Activated T-cell treated with anti-CD3 and anti-CD28 coated beads for 4 hours (primary cell): ENCODE data around the gene DOCK9.

Source experiments
- DNase-seq: peaks from one replicate; pipeline ENCODE4 v3.0.0-alpha.2; 2020

The DOCK9 gene

DNA sequence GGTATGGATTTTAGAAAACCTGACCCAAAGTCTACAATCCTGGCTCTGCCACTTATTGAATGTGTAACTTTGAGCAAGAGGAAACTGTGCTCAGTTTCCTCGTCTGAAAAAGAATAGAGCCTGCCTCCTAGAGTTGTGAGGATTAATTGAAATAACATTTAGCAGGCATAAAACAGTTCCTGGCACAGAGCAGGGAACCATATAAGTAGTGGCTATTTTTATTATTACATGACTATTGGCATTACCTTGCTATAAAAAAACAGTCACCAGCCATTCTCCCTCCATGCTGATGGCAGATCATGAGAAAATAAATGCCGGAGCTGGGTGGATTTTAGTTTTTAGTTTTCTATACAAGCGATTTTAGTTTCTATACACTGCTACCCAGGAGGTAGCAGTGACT lies 5.8 kb downstream of the DOCK9 start:
- no peak for DNase-seq

DNA sequence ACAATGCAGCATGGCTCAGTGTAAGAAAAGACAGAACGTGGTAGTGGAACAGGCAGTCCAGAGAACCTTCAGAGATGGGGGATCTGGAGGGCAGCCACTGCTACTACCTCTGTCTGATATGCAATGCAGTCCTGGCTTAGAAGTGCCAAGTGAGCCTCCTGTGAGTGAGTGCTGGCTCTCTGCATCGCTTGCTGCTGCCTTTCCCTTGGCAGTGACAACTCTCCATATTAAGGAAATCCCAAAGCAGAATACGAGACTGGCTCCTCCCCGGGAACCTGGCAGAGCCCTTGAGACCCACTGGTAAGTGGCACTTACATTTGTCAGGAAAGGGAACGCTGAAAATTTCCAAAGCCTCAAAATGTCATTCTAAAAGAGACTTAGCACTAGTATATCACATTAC lies 7.5 kb downstream of the DOCK9 start:
- no peak for DNase-seq

DNA sequence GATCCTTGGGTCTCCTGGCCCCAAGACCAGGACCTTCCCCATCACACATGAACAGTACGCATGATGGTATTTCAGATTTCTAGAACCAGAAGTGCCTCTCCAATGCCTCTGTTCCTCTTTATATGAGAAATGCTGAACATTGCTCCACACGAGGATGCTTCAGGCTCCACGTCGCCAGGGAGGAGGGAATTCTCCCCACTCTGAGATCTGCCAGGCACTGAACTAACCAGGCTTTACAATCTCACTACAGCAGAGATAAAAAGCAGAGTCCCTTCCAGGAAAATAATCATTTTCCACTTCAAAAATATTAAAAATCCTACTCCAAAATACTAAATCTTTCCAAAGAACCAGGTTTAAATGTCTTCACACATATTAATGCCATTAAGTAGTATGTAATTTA lies 10.4 kb downstream of the DOCK9 start:
- no peak for DNase-seq

DNA sequence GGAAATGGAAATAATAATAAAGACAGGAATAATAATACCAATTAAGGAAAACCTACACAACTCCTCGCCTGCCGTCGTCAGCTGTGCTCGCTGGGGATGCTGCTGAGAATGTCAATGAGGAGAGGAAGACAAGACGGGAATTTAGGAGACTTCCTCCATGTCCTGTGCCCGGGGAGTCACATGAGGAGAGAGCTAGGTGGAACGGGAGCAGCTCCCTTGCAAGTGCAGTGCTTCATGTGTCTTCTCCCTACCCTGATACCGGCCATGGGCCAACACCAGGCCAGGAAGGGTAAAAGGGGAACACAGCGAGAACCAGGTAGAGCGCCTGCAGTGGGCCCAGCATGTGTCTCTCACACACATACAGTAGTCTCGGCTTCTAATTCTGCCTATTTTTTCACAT lies 11.8 kb downstream of the DOCK9 start:
- no peak for DNase-seq

DNA sequence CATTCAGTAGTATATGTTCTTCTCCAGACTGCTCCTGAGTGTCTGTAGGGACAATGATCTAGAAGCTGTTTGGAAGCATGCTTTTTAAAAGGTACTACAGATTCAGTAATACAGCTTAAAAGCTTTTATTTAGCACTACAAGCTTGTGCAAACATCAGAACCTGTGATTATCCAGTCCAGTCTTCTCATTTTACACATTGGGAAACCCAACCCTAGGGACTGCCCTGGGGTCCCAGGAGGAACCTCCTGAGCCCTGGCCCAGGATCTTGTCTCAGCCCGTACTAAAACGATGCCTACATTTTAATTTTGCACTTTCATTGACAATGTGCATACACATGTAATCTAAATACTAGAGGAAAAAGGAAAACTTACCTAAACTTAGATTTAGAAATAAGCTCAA lies 12.5 kb downstream of the DOCK9 start:
- DNase-seq = no peak

DNA sequence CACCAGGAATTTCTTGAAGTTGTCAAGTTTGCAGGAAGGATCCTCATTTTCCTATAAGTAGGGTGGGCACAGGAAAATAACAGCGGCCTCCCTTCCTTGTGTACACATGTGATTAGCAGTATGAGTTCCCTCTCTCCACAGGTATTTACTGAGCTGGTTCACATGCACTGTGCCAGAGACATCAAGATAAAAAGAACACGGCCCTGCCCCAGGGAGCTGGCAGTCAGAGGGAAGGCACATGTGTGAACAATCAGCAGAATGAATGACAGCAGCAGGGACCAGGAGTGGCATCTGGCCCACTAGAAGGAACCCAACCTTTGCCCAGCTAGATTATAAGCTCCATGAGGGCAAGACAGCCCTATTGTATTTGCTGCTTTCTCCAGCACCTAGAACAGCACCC lies 13.9 kb downstream of the DOCK9 start:
- no peak for DNase-seq

DNA sequence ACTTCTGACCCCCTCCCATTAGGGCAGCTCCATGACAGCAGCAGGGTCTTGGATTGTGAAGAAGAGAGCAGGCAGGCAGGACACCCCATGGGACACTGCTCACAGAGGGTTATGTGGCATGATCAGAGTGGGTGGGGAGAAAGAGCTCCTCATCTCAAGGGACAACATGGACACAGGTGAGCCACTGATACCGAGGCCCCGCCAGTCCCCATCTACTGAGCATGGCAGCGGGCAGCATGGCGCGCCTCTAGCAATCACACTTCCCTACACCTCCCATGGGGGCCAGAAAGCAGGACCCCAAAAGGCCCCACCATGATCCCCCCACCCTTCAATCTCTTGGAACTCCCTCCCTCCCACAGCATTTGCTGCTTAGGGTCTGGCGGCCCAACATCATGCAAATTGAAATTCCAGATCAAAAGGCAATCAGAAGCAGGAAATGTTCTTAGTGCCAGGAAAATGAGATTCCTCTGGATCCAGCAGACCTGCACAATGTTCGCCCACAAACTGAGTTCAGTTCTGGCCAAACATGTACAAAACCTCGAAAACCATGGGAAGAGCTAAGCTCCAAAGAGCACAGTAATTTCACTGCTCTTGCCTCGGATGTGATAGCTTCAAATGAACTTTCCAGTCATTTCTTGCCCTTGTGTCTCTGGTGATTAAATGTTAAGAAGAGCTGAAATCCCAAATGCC lies 14.8 kb downstream of the DOCK9 start:
- DNase-seq = no peak

DNA sequence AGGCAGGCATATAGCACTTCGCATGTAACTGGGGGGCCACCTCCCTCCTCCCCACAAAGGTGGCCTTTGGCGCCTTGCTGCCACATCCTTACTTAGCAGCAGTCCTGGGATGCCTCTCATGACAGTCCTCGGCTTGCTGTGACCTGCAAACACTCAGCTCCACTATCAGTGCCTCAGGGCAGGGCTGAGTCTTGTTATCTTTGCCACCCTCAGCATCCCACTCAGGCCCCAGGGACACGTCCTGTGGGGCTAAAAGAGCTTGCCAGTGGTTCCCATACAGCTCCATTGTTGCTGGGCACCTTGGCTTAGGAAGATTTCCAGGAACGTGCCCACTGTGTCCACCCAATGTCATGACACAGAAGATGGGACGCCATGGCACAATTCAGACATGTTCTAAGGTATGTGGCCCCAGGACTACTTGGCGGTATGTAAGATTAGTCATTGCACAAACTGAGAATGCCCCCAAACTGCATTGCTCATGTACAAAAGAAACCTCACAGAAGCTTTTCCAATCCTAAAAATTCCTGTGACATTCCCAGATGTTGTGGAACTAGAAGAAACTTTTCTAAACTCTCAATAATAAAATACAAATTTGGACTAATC lies 16.3 kb downstream of the DOCK9 start:
- DNase-seq = no peak

DNA sequence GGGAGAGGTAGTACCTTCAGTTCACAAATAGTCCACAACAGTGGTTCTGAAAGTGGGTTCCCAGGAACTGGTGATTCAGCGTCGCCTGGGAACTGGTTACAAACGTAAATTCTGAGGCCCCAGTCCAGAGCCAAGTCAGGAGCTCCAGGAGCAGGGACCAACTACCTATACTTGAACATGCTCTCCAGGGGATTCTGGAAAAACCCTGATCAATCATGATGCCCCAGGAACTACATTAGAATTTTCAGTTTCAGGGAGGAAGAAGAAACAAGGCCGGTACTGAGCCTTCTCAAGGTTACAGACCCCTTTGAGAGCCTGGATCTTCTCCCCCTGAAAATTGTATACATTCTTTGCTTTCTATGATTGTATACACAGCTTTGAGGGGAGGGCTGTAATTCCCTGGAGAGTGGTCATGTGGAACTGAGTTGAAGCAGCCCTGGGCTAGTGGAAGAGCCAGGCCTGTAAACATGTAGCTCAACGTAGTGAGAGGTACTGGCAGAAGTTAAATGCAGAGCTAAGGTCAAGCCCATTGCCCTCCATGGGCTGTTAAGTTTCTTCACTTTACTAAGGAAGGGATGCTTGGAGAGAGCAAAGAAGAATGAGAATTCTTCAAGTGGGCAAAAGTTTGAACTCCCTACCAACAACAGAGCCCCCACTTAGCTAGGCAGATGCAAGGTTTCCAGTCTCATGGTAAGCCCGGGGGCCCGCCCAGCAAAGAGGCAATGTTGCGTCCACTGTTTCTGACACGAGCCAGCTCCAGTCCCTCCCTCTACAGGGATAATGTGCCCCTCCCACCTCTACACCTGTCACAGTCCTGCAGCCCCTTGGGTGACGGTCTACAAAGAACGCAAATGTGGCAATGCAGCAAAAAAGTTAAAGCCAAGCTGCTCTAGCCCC lies 17.0 kb downstream of the DOCK9 start:
- DNase-seq = no peak

DNA sequence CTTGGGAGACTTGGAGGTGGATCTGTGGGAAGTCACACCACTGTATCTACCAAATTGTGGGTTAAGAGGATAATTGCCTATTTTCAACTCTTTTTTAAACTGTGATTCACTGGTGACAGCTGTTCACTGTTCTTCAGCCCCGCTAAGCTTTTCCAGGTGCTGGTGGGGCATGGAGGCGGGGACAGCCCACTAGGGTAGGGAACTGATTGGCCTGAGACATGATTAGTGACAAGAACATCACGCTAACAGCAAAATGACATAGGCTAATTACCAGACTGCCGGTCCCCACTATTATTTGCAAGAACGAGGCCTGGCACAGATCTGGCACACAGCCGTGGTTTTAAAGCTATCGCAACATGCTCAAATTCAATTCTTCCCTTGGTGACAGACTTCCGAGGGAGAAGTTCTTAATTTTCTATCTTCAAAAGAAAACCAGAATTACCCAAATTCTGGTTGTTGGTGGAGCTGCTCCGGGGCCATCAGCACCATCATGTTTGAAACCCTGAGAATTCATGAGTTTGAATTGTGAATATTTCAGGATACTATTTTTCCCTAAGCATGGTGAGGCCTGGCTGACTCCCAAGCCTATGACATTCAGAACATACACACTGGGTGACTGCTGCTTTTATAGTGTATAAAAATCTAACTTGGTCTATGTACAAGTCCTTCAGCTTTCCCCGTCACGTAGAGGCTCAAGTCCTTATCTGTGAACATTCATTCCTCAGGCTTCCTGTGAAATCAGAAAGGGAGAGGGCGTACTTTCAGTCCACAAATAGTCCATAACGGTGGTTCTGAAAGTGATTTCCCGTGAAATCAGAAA lies 17.9 kb downstream of the DOCK9 start:
- no peak for DNase-seq

DNA sequence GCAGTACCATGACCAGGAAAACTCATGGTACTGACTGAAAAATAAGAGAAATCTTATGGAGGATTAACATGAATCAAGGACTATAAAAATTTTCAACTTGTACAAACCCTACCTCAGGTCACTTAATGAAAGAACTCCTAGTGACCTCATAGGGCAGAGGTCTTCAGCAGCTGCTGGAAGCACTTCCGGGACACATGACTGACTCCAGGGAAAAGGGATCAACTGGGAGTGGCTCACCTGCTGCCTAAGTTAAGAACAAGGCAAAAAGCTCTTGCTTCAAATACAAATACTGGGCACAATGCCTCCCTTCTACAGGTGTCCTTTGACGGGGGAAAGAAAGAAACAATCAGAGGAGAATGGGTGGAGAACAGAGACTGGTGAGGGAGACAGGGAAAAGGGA lies 18.6 kb downstream of the DOCK9 start:
- DNase-seq = no peak

DNA sequence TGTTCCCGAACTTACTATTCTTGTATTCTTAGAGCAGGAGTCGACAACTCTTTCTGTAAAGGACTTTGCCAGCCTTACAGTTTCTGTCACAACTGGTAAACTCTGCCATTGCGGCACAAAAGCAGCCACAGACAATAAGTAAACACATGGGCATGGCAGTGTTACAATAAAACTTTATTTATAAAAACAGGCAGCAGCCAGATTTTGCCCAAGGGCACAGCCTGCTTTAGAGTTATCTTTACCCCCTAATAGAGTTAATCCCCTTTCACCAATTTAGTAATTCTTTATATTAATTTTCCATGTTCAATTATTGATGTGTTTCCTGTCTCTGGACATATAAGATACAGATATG lies 19.4 kb downstream of the DOCK9 start:
- DNase-seq = no peak

DNA sequence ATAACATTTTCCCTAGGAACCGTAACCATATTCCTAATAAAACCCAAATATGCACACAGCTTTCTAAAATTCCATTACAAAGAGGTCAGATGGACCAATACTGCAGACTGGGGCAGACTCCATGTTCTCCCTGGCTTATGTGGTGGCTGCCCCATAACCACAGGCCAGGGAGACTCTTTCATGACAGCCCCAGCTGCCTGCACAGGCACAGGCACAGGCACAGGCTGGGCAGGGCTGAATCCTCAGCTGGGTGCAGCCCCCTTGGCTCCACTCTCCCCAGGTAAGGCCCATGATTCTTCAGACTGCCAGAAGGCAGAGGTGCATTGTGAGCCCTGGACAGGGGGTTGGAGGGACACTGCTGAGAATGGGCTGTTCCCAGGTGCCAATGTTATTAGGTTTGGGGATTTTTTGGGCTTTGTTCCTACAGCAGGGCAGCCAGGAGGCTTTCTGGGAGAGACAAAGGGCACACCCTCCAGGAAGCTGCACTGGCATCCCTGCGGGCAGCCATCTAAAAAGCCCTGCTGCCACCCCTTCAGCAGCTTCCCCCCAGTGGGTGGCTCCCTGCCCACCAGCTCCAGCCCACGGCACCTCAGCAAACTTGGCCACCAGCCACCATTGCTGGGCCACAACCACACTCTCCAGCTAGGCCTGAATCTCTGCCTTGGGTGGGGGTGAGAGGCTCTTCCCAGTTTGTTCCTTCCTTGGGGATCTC lies 20.0 kb downstream of the DOCK9 start:
- no peak for DNase-seq

DNA sequence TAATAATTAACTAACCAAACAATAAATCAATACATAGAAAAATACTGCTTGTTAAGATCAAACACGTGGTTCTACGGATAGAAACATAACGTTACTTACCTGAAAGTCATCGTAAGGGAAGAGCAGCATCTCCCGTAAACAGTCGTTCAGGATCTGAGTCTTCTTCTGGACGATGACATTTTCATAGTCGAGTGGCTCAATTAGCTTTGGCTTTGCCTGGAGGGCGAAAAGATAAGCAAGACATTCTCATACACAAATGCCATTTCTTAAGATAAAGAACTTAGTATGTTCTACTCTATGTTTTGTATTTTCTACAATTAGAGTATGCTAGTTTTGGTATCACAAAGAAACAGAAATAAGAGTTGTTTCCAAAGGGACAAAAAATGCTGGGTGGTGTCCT lies 22.5 kb downstream of the DOCK9 start:
- DNase-seq = no peak

DNA sequence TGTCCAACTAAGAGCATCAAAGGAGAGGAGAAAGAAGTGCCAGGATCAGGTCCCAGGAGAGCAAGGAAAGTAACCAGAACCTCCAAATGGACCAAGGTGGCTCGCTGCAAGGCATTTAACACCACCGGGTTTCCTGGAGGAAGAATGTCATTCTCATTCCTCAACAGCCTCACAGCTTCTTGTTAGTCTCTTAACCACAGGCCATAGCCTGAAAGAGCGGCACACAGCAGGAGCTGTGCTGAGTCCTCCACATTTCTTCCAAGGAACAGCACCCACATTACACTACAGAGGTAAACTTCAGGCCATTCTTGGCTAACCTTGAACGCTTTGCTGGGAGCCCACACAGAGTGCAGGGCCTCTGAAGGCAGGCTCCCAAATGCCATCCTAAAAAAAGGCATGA lies 23.6 kb downstream of the DOCK9 start:
- no peak for DNase-seq

DNA sequence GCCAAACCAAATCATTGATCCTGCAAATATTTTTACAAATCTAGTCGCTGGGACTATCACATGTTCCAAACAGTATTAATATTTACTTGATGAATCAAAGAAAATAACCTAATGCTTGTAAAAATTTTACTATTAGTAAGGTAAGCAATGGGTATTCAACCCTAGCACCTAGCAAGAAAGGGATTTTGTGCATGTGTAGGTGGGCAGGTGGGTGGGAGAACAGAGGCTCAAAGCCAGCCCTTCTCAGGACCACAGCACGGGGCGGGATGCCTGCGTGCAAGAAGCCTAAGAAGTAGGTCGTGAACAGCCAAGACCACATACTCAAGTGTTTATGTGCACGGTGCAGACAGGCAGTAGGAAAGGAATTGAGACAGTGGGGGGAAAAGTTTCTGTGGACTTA lies 26.6 kb downstream of the DOCK9 start:
- no peak for DNase-seq

DNA sequence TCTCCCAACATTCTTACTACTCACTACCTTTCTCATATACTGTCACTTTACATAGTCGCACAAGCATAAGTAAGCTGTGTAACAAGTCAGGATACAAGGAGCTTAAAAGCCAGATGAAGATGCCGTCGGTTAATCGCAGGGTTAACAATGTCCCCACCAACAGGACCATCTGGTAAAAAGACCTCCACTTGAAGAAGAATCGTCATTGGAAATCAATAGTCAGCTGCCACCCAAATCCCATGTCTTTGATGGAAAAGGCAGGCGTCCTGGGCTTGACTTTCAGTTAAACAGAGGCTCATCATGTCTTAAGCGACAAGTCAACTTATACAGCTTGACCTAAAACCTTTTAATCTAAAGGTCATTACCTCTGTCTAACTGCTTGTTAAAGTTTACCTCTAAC lies 27.2 kb downstream of the DOCK9 start:
- DNase-seq = no peak

DNA sequence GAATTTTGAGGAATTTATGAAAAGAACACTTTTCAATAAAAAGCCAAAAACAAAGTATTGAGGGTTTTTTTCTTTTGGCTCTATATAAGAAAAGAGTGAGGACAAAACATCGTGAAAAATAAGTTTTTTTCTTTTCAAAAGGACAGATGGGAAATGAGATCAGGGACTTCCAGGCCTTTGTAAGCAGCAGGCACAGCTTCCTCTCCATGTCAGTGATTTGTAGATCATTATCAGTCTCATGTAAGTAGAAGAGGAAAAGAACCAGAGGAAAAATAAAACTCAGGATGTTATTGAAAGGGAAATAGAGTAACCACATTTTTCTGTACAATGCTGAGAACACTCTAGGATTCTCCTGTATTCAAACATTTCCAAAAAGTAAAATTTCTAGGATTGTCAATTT lies 29.9 kb downstream of the DOCK9 start:
- no peak for DNase-seq

DNA sequence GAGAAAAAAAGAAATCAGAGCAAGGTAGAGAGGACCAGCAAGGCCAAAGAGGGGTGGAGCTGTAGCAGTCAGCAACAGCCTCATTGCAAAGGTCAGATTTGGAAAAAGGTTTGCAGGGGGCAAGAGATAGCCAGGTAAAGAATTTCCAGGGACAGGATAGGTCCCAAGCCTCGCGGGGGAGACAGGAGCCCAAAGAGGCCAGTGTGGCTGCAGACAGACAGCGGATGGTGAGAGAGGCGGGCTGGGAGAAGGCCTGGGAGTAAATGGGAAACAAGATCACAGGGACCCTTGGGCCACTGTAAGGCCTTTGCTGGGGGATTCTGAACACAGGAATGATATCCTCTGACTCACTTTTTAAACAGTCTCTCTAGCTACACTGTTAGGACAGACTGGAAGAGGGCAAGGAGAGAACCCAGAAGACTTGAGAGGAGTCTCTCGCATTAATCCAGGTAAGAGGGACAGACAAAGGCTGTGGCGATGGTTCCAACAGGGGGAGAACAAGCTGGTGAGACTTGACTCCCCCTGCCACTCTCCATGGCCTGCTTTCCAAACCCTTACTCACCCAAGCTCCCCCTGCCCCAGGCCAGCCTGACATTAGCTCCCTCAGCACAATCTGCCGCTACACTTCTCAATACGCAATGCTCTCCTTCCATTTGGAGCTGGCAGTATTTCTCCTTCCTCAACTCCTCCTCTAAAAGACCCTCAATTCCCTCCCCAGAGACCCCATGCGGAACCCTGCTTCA lies 31.8 kb downstream of the DOCK9 start:
- no peak for DNase-seq

DNA sequence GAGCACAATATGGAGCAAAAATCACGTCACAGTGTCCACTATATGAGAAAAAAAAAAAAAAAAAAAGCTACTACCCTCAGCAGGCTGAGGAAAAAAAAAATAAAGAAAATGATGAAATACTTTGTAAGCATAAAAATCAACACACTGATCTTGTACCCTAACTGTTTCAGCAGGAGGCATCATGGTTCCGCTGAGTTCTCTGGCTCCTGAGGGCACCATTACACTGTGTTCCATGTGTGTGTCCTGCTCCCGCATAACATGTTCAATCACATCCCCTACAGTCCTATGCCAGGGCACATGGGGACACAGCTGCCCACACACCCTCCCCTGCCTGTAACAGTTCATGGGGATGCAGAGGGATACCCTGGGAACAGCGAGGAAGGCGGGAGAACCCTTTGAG lies 33.5 kb downstream of the DOCK9 start:
- DNase-seq = no peak

DNA sequence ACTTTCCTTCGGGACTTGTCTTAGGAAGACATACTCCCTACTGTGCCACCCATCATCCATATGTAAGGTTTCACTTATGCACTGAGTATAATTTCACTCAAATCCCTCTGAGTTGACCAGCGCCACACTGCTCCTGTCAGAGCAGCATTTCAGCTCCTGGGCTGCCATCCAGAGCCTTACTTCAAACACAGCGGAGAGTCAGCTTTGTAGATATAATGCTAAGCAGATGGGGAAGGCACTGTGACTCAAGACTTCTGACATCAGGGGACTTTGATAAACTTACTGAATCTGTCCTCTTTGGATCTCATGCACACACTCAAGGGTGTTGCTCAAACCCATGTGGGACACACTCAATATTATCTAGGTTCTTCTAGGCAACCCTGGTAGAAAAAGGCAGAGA lies 34.9 kb downstream of the DOCK9 start:
- no peak for DNase-seq

DNA sequence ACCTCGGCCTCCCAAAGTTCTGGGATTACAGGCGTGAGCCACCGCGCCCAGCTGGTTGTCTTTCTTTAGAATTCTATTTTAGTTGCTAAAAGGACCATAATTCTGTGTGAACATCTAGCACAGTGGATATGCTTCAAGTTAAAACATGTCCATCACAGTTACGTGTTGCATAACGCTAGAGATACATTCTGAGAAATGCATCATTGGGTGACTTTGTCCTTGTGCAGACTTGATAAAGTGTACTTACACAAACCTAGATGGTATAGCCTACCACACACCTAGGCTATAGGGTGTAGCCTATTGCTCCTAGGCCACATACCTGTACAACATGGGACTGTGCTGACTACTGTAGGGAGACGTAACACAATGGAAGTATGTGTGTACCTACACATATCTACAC lies 35.4 kb downstream of the DOCK9 start:
- DNase-seq = no peak
